CD4-positive, alpha-beta T cell treated with Interferon alpha-2 for 1 hour (primary cell): ENCODE data around the gene LRRC31.

Experiments used
- DNase-seq, 2 donors: peaks; one replicate each; pipeline ENCODE4 v3.0.0-alpha.2; 2020 to 2022

LRRC31 gene

DNA sequence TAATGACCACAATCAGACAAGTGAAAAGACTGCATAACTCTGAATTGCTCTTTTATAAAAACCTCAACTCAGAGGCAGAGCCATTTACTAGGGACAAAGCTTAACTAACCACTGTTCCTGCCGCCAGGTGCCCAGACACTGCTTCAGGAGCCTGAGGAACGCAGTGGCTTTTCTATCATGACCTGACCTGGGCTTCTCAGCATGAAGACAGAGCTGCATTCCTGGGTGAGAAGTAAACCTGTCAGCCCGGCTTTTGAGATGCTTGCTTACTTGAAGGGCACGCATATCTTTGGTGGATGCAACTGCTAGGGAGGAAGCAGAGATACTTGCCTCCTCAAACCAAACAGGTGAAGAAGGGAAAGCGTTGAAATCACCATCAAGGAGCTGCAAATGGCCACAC lies 7.9 kb downstream of the LRRC31 start:
- DNase-seq, result no peak

DNA sequence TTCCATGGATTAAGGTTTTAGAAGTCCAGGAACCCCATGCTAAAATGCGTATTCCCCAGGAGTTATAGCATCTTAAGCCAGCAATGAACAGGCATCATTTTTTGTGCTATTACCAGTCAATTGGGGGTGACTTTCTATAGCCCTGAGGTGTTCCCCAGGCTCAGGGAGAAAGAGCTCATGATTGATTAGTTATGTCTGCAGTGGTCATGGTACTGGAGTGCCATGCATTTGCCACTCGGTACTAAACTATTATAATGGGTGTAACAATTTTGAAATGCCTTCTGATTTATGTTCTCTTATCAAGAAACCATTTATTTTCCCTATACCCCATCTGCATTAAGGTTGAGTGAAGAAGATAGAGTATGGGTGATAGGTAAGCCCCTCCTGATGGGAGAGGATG lies 11.9 kb downstream of the LRRC31 start:
- no peak for DNase-seq

DNA sequence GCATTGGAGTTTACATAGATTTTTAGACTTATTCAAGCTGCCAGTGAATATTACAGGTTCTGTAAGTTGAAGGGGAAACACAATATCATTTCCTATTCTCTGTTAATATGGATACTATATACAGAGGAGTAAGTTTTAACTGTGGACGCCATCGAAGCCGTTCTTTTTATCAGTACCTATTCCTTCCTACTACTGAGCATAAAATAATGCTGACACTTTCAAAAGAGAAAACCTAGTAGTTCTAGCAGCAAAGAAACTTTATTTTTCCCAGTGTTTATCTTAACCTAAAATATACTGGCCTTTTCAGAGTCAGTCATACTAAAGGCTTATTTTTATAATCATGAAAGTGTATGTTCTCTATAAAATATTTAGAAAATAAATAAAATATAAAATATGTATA lies 14.2 kb downstream of the LRRC31 start:
- no peak for DNase-seq

DNA sequence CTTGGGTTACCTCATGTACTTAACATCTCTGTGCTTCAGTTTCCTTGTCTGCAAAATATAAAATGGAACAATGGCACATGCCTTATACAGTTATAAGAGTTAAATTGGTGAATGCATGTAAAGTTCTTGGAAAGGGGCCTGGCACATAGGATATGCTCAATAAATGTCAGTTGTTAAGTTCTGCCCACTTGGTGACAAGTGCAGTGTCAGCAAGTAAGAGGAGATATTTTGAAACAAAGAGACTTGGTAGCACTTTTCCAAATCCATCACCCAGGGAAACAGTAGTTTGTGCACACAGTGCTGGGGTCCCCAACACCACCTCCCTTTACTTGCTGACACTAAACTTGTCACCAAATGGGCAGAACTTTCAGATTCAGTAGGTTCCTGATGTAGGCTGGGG lies 19.1 kb downstream of the LRRC31 start:
- no peak for DNase-seq

DNA sequence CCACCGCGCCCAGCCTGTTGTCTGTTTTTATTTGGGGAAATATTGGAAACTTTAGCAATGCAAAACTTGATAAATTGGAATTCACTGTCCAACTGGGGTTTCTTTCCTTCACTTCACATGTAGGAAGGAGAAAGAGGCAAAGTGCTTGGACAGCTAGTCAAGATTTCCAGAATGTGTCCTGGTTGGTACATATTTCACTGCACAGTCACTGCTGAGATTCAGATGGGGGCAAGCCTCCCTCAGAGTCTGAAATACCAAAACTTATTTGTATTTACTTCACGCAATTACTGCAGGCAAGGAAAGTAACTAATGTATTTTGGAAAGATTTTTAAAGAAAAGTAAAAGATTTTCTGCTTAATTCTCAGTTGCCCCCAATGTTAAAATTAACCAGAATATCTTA lies 21.0 kb downstream of the LRRC31 start:
- DNase-seq, result no peak

DNA sequence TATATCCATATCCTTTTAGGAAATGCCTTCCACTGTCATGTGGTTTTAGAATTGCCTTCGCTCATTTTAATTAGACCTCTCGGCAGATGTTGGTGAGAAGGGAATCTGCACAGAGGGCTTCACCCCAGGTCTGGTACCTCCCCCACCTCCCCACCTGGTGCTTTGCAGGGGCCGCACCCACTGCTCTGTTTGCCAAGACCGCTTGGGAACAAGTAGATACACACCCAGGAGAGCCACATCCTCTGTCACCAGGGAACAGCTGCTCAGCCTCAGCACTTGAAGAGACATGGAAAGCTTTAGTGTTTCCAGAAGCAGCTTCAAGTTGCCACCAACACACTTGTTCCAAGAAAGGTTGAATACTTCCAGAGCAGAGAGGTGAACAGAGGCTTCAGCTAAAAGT lies 21.8 kb downstream of the LRRC31 start:
- no peak for DNase-seq

DNA sequence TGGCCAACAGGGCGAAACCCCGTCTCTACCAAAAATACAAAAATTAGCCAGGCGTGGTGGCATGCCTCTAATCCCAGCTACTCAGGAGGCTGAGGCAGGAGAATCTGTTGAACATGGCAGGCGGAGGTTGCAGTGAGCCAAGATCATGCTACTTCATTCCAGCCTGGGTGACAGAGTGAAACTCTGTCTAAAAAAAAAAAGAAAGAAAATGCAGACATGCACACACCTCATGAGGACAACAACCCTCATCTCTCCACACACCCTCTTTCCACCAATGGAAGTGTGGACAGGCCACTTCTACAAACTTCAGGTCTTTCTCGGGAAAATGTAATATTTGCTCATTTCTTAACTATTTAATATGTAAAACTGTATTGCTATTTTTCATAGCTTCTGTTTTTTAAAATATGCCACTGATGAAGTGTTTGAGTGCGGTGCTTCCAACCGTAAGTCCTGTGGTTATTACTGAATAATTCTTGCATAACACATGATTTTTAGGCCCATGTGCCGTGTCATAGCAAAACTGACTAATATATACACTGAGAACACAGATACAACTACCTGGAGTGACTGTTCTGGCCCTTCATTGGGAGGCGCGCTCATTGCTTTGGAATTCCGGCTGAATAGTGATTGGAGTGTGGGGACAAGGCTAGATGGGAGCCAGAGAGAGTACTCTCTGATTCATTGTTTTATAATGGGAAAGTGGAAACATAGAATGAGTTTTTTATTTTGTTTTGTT lies 23.1 kb downstream of the LRRC31 start:
- DNase-seq, result no peak

DNA sequence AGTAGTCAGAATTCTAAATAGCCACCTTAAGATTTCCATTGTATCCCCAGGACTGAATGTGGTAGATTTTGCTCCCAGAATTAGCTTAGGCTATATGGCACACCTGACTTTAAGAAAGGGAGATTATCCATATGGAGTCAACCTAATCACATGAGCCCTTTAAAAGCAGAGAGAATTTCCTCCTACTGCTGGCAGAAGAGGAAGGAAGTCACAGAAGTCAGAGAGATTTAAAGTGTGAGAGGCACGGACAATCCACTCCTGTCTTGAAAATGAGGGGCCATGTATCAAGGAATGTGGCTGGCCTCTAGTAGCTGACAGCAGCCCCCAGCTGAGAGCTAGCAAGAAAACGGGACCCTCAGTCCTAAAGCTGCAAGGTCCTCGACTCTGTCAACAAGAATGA lies 26.8 kb downstream of the LRRC31 start:
- DNase-seq, result no peak

DNA sequence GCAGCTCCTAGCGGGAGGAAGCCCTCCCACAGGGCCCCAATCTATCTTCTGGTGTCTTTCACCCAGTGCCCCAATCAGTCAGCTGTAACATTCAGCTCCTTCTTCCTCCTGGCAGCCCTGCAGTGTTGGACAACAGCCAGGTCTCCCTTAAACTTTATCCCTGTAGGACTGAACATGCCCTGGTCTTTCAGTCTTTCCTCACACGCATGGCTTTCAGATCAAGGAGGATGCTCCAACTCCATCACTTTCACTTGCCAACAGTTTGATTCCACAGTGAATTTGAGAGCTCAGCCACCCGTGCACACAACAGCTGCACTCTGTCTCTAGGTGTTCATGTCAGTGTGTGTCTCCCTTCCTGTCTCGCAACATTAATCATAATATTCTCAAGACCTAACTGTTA lies 28.6 kb downstream of the LRRC31 start:
- DNase-seq, result no peak

DNA sequence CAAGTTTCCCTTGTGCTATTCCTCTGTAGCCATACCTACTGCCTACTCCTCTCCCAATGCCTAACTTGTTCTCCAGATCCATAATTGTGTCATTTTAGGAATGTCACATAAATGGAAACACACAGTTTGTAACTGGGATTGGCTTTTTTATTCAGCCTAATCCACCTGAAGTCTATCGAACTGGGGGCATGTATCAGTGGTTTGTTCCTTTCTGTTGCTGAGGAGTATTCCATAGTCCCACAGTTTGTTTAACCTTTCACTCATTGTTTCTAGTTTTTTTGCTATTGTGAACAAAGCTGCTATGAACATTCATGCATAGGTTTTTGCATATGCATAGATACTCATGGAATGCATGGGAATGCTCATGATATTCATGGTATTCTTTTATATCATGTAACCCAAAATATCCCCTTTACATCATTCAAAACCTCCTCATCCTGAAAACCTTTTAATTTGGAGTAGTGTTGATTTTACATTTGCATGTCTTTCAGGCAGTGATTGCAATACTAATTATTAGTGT lies 31.2 kb downstream of the LRRC31 start:
- DNase-seq, result no peak

DNA sequence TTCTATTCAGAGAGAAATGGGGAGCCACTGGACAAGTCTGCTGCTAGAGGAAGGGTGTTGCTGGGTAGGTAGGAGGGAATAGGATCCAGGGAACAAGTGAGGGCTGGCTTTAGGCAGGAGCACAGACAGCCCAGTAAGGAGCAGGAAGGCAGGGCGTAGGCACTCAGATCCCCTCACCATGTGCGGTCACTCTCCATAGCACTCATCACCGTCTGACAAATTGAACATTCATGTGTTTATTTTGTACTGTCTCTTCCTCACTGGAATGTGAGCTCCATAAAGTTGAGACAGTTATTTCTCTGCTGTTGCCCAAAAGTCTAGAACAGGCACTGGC lies 32.8 kb downstream of the LRRC31 start:
- DNase-seq, result no peak

DNA sequence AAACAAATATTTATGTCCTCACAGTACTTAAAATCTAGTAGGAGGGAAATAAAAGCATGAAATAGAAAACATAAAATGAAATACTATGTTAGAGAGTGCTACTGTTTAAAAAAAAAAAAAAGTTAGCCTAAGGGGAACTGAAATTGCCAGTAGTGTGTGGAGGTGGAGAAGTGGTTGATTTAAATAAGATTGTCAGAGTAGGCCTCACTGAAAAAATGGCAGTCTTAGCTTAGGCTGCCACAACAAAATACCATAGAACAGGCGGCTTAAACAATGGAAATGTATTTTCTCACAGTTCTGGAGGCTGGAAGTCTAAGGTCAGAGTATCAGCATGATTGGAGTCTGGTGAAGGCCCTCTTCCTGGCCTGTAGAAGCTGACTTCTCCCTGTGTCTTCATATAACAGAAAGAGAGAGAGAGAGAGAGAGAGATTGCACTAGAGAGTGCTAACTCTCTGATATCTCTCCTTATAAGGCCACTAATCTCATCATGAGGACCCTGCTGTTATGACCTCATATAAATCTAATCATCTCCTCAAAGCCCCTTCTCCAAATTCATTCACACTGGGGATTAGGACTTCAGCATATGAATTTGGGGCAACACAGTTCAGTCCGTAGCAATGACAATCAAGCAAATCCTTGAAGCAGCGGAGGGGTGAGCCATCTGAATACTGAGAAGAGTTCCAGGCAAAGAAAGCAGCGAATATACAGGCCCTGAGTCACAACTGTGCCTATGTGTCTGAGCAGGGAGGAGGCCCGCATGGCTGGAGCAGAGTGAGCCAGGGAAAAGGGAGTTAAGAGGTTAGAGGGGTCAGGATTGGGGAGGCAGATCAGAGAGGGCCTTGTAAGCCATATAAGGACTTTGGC lies 33.4 kb downstream of the LRRC31 start:
- no peak for DNase-seq

DNA sequence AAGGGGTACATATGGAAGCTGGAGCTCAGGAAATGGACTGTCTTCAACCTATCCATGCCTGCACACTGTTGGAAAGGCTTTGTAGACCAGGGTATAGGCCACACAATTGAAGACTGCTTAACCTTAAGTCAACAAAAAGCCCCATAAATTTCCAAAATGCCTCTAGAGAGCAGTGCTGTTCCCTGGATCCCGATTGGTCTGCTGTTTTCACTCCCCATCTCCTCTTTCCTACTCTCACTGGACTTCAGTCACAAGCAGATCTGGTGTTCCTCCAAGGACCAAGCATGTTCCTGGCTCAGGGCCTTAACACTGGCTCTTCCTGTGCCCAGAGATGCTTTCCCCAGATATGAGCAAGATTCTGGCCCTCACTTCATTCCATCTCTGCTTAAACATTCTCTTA lies 34.2 kb downstream of the LRRC31 start:
- no peak for DNase-seq

DNA sequence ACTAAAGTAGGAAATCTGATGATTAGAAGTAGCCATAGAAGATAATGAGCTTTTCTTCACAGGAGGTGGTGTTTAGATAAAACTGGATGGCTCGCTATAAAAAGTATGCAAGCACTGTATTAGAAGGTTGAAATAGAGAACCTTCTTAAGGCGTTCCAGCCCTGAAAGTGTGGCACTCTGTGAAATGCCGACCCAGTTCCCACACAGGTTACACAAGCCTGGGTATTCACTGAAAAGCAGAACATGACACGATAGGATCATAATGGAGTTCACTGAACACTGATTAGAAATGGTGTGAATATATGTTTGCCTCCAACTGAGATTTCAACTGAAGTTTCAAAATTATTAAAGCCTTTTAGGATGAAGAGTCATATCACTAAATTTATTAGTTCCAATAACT lies 42.0 kb downstream of the LRRC31 start:
- DNase-seq, result no peak

DNA sequence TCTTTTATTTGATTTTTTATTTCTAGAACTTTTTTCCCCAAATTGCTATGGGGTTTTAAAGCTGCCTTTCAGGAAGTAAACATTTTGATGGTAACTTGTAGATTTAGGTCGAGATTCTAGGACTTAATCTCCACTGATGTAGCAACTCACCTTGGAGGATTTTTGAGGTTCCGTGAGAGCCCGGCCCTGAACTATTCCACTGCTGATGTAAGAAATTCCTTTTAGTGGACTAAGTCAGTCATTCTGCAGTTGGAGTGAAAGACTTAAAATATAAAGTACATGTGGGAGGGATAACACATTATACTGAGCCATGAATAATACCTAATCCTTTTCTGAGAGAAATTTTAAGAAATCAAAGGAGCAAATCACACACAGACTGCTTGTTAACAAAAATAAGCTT lies 44.4 kb downstream of the LRRC31 start:
- no peak for DNase-seq

DNA sequence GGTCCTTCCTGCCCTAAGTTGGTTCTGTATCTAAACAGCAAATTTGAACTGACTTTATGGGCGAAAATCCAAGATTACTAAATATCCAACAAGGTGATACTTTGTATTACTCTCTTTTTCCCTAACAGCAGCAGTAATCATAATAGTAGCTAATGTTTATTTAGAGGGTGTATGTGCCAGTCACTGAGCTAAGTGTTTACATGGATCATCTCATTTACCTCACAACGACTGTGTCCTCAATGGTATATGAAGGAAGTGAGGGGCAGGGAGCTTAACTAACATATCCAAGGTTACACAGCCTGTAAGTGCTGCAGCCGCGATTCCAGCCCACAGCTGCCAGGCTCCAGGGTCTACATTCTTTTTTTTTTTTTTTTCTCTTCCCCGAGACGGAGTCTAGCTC lies 46.8 kb downstream of the LRRC31 start:
- DNase-seq, result no peak

DNA sequence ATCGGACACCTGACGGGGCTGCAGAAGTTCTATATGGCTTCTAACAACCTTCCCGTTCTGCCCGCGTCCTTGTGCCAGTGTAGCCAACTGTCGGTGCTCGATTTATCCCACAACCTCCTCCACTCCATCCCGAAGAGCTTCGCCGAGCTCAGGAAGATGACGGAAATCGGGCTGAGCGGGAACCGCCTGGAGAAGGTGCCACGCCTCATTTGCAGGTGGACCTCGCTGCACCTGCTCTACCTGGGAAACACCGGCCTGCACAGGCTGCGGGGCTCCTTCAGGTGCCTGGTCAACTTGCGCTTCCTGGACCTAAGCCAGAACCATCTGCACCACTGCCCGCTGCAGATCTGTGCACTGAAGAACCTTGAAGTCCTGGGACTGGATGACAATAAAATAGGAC lies 47.2 kb downstream of the LRRC31 start:
- no peak for DNase-seq

DNA sequence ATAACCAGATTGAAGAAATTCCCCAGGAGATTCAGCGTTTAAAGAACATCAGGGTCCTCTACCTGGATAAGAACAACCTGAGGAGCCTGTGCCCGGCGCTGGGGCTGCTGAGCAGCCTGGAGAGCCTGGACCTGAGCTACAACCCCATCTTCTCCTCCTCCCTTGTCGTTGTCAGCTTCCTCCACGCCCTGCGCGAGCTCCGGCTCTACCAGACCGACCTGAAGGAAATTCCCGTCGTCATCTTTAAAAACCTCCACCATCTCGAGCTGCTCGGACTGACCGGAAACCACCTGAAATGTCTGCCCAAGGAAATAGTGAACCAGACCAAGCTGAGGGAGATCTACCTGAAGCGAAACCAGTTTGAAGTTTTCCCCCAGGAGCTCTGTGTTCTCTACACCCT lies 47.6 kb downstream of the LRRC31 start:
- DNase-seq, result no peak

DNA sequence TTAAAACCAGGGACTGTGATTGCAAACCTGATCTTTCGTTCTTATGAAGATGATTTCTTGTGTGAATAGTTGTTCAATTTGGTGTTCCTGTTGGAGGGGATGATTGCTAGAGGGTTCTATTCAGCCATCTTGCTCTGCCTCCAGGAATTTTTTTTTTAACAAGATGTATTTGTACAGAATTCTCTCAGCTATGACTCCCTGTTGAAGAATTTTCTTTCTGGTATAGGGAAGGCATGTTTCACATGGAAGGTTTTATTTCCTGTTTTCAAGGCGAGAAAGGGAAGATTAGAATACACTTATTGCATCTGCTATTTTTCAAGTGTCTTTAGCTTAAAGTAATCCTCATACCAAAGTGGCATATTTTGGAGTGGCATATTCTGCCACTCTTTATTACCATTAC lies 51.4 kb downstream of the LRRC31 start:
- no peak for DNase-seq

DNA sequence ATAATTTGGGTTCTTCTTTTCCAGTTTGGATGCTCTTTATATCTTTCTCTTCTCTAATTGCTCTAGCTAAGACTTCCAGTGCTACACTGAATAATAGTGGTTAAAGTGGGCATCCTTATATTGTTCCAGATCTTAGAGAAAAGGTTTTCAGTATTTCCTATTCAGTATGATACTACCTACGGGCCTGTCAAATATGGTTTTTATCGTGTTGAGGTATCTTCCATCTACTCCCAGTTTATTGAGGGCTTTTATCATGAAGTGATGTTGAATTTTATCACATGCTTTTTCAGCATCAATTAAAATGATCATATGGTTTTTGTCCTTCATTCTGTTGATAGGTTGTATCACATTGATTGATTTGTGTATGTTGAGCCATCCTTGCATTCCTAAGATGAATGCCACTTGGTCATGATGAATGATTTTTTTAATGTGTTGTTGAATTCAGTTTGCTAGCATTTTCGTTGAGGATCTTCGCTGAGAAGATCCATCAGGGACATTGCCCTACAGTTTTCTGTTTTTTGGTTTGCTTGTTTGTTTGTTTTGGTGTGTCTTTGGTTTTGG lies 54.1 kb downstream of the LRRC31 start:
- DNase-seq, result no peak

DNA sequence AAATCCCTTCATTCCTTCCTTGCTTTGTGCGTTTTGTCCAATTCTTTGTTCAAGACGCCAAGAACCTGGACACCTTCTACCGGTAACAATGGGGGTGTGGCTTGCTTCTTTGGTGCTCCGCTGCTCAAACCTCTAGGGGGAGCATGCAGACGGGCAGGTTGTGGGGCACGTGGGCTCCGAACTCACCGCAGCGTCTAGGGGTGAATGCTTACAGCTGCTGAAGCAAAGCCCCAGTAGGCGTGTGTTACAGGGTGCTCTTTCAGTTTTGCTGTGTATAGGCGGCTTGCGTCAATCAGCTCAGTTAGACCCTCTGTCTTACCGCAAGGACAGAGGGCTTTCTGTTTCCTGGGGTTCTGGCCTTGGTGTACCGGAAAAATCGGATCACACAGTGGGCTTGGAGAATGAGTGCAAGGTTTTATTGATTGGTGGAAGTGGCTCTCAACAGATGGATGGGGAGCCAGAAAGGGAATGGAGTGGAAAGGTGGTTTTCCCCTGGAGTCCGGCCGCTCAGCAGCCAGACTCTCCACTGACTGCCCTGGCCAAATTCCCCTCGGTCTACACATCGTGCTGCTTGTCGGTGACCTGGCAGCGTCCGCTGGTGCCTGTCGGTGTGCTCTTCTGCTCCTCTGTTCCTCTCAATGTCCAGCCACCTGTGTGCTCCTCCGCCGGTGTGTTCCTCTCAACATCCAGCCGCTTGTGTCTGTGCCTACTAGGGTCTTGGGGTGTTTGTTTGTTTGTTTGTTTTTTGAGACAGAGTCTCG lies 55.8 kb downstream of the LRRC31 start:
- DNase-seq, result peak; percentile 85 to 88

DNA sequence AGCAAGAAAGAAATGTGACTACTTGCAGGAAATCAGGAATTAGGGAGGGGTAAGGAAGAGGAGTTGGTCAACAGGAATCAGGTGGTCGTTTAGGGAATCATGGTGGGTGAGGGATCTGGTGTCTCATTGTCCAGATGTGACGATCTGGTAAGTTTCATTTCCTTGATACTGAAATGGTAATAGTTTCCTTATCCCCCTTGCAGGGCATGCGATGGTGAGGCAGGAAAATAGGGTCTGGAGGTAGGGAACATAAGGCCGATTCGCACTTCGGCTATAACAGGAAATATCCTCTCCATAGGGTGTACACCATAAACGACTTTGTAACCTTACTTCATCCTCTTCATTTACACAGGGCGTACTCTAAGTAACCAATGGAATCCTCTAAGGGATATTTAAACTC lies 56.5 kb downstream of the LRRC31 start:
- peak; percentile 4 to 20 for DNase-seq
